BLaER1 (cell line): Measurements from ENCODE around the gene ELOVL1.

ENCODE experiments used
- H3K27ac ChIP-seq: shearing (Covaris generic); formaldehyde crosslinking; 2 replicates; pipeline ENCODE4 v1.8.1; 2022
- H3K27me3 ChIP-seq: shearing (Covaris generic); formaldehyde crosslinking; 2 replicates; pipeline ENCODE4 v1.8.1; 2022
- H3K36me3 ChIP-seq: shearing (Covaris generic); formaldehyde crosslinking; 2 replicates; pipeline ENCODE4 v1.8.1; 2022
- H3K4me1 ChIP-seq: shearing (Covaris generic); formaldehyde crosslinking; 2 replicates; pipeline ENCODE4 v1.8.1; 2022
- H3K4me2 ChIP-seq: shearing (Covaris generic); formaldehyde crosslinking; 2 replicates; pipeline ENCODE4 v1.8.1; 2022
- H3K4me3 ChIP-seq: shearing (Covaris generic); formaldehyde crosslinking; 2 replicates; pipeline ENCODE4 v1.8.1; 2022
- H3K9ac ChIP-seq: shearing (Covaris generic); formaldehyde crosslinking; 2 replicates; pipeline ENCODE4 v1.8.1; 2022
- H3K9me3 ChIP-seq: shearing (Covaris generic); formaldehyde crosslinking; 2 replicates; pipeline ENCODE4 v1.8.1; 2022
- H4K20me1 ChIP-seq: shearing (Covaris generic); formaldehyde crosslinking; 2 replicates; pipeline ENCODE4 v1.8.1; 2022
- Cebpa-rat ChIP-seq: shearing (Covaris generic); IDR thresholded peaks from 2 replicates; pipeline ENCODE4 v1.8.1; 2022

The ELOVL1 gene

GRCh38 chr1:43367026-43367903 lies 546 bp downstream of the ELOVL1 start:
- Histone ChIP-seq H3K27ac (peak overlapping the region; percentile 88), H3K4me1 (peaks cover 33% of the 10 kb centered on the region), H3K4me2 (peak overlapping the region; percentile 95), H3K4me3 (peak overlapping the region; percentile 79), H4K20me1 (peaks cover 22% of the 10 kb centered on the region), H3K27me3 (no peaks in the 10 kb centered on the region), H3K9me3 (no peaks in the 10 kb centered on the region), H3K9ac (peak overlapping the region; percentile 86), H3K36me3 (peaks cover 38% of the 10 kb centered on the region)
- no peak for TF ChIP-seq Cebpa-rat

- peak overlapping the region; percentile 88 for H3K27ac ChIP-seq
- TF ChIP-seq Cebpa-rat, result no peak
- H3K4me1 ChIP-seq, result peaks cover 38% of the 10 kb centered on the region
- H3K9ac ChIP-seq, result peak overlapping the region; percentile 86
- H3K4me2 ChIP-seq, result peak overlapping the region; percentile 95
- peak overlapping the region; percentile 79 for H3K4me3 ChIP-seq
- H3K36me3 ChIP-seq, result peaks cover 44% of the 10 kb centered on the region
- peaks cover 28% of the 10 kb centered on the region for H4K20me1 ChIP-seq
- H3K9me3 ChIP-seq, result no peaks in the 10 kb centered on the region
- H3K27me3 ChIP-seq, result no peaks in the 10 kb centered on the region
Observed at GRCh38 chr1:43366601-43367025, 1.2 kb downstream of the ELOVL1 start.

GRCh38 chr1:43366179-43366578 lies 1.6 kb downstream of the ELOVL1 start:
- Histone ChIP-seq H3K4me3 (peak overlapping the region; percentile 79), H3K9me3 (no peaks in the 10 kb centered on the region), H3K9ac (peak overlapping the region; percentile 86; the same call in 1 of the 2 replicates), H3K4me1 (peaks cover 43% of the 10 kb centered on the region), H3K27me3 (no peaks in the 10 kb centered on the region), H3K36me3 (peaks cover 49% of the 10 kb centered on the region), H3K4me2 (peak overlapping the region; percentile 95), H3K27ac (0 out of 2 replicates have a peak overlapping the region, but pooled peaks have one; percentile 88), H4K20me1 (peaks cover 32% of the 10 kb centered on the region)
- TF ChIP-seq Cebpa-rat, result no peak

- no peak for TF ChIP-seq Cebpa-rat
- Histone ChIP-seq H4K20me1 (peaks cover 37% of the 10 kb centered on the region), H3K27me3 (no peaks in the 10 kb centered on the region), H3K9me3 (no peaks in the 10 kb centered on the region), H3K36me3 (peaks cover 54% of the 10 kb centered on the region), H3K4me2 (peak overlapping the region; percentile 95), H3K9ac (peak overlapping the region; percentile 45; the same call in 1 of the 2 replicates), H3K4me1 (peaks cover 48% of the 10 kb centered on the region), H3K4me3 (no peak overlapping the region), H3K27ac (0 out of 2 replicates have a peak overlapping the region, but pooled peaks have one; percentile 5)
Observed at GRCh38 chr1:43365678-43366077, 2.1 kb downstream of the ELOVL1 start.

- Histone ChIP-seq H3K9ac (no peak overlapping the region), H3K36me3 (peaks cover 65% of the 10 kb centered on the region), H3K9me3 (no peaks in the 10 kb centered on the region), H3K4me1 (peaks cover 62% of the 10 kb centered on the region), H3K27ac (no peak overlapping the region), H3K4me2 (no peak overlapping the region), H4K20me1 (peaks cover 53% of the 10 kb centered on the region), H3K4me3 (no peak overlapping the region), H3K27me3 (no peaks in the 10 kb centered on the region)
- no peak for TF ChIP-seq Cebpa-rat
Observed at GRCh38 chr1:43363935-43364525, 3.8 kb downstream of the ELOVL1 start.

- Histone ChIP-seq H3K9me3 (no peaks in the 10 kb centered on the region), H3K27ac (no peak overlapping the region), H4K20me1 (peaks cover 54% of the 10 kb centered on the region), H3K27me3 (no peaks in the 10 kb centered on the region), H3K4me2 (no peak overlapping the region), H3K9ac (no peak overlapping the region), H3K4me3 (no peak overlapping the region), H3K36me3 (peaks cover 65% of the 10 kb centered on the region), H3K4me1 (peaks cover 56% of the 10 kb centered on the region)
- TF ChIP-seq Cebpa-rat, result no peak
Observed at GRCh38 chr1:43363283-43363934, 4.4 kb downstream of the ELOVL1 start.

GRCh38 chr1:43360616-43361015 lies 7.2 kb downstream of the ELOVL1 start:
- H3K4me3 ChIP-seq, result peak overlapping the region; percentile 82
- no peak overlapping the region for H3K27ac ChIP-seq
- H3K27me3 ChIP-seq, result no peaks in the 10 kb centered on the region
- peaks cover 51% of the 10 kb centered on the region for H3K4me1 ChIP-seq
- peak overlapping the region; percentile 89 for H3K4me2 ChIP-seq
- TF ChIP-seq Cebpa-rat, result no peak
- no peaks in the 10 kb centered on the region for H3K9me3 ChIP-seq
- H3K9ac ChIP-seq, result peak overlapping the region; percentile 35; the same call in 1 of the 2 replicates
- H3K36me3 ChIP-seq, result peaks cover 61% of the 10 kb centered on the region
- H4K20me1 ChIP-seq, result peaks cover 42% of the 10 kb centered on the region

- H3K9me3 ChIP-seq, result no peaks in the 10 kb centered on the region
- peak overlapping the region; percentile 82; the same call in 1 of the 2 replicates for H3K27ac ChIP-seq
- peaks cover 47% of the 10 kb centered on the region for H3K4me1 ChIP-seq
- TF ChIP-seq Cebpa-rat, result no peak
- H3K27me3 ChIP-seq, result no peaks in the 10 kb centered on the region
- H4K20me1 ChIP-seq, result peaks cover 38% of the 10 kb centered on the region
- peak overlapping the region; percentile 89 for H3K4me2 ChIP-seq
- peak overlapping the region; percentile 82 for H3K4me3 ChIP-seq
- H3K9ac ChIP-seq, result peak overlapping the region; percentile 84
- H3K36me3 ChIP-seq, result peaks cover 52% of the 10 kb centered on the region
Observed at GRCh38 chr1:43359696-43360095, 8.1 kb downstream of the ELOVL1 start.

GRCh38 chr1:43358746-43359693 lies 8.8 kb downstream of the ELOVL1 start, which contains the start of gene CDC20:
CDC20 (plus strand) TSS chr1:43358981; CDS start chr1:43359216, 235 bp downstream.
- H3K36me3 ChIP-seq, result peaks cover 45% of the 10 kb centered on the region
- H3K4me2 ChIP-seq, result peak within 1 kb of the TSS; percentile 93
- TF ChIP-seq Cebpa-rat, result no peak
- H3K27me3 ChIP-seq, result no peaks in the 10 kb centered on the region
- H3K9ac ChIP-seq, result peak within 1 kb of the TSS; percentile 94
- H3K27ac ChIP-seq, result peak within 1 kb of the TSS; percentile 87
- H3K4me1 ChIP-seq, result peaks cover 47% of the 10 kb centered on the region
- peak within 1 kb of the TSS; percentile 82 for H3K4me3 ChIP-seq
- H4K20me1 ChIP-seq, result peaks cover 38% of the 10 kb centered on the region
- no peaks in the 10 kb centered on the region for H3K9me3 ChIP-seq
